HG03521 (cell line): Measurements from ENCODE around the gene DIS3L2.
"Not testable (repeated sequence)": the region's sequence is repeated elsewhere in the genome, so short reads cannot be mapped to it uniquely, and the experiment has no call there.

Experiments
- ATAC-seq: cut with Tn5 transposase; IDR thresholded peaks from one replicate; pipeline ENCODE4 v1.9.1; 2021; ENCODE audit warnings: mild to moderate bottlenecking, moderate library complexity; ENCODE audit not compliant: unreplicated experiment

The DIS3L2 gene

DNA sequence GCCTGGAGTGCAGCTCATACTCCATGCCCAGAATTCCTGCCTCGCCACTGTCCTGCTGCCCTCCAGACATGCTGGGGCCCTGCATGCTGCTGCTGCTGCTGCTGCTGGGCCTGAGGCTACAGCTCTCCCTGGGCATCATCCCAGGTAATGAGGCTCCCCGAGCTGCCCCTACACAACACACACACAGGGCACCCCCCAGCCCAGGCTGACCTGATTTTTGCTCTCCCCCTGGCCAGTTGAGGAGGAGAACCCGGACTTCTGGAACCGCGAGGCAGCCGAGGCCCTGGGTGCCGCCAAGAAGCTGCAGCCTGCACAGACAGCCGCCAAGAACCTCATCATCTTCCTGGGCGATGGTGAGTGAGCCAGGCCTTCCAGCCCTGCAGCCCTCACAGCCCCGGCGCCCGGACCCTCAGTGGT is 417.2 kb downstream of the DIS3L2 start, which contains the start of gene ALPP:
Gene ALPP (plus strand): TSS at position 17 of the 417 bp plus-strand sequence. CDS start 52 bp downstream, at position 69.
- ATAC-seq = not testable (repeated sequence)

GRCh38 chr2:232379610-232380590 is 418.4 kb downstream of the DIS3L2 start:
- not testable (repeated sequence) for ATAC-seq

- not testable (repeated sequence) for ATAC-seq
Observed at GRCh38 chr2:232381204-232382031, 419.9 kb downstream of the DIS3L2 start.

DNA sequence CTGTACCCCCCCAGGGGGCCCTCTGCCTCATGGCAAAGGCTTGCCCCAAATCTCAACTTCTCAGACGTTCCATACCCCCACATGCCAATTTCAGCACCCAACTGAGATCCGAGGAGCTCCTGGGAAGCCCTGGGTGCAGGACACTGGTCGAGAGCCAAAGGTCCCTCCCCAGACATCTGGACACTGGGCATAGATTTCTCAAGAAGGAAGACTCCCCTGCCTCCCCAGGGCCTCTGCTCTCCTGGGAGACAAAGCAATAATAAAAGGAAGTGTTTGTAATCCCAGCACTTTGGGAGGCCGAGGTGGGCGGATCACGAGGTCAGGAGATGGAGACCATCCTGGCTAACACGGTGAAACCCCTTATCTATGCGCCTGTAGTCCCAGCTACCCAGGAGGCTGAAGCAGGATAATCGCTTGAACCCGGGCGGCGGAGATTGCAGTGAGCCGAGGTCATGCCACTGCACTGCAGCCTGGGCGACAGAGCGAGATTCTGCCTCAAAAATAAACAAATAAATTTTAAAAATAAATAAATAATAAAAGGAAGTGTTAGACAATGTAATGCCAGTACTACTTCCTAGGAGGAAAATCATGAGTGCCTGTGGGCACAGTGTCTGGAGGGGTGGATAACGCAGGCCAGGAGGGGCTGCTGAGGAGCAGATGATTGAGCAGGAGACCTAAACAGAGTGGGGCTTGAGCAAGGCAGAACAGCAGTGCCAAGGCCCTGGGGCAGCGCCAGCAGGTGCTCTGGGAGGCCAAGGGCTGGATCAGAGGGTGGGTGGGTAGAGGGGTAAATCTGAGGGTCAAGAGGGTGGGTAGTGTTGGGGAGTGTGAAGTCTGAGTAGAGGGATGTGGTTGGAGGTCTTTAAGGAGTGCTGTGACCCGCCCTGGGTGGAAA is 421.1 kb downstream of the DIS3L2 start:
- no peak for ATAC-seq

DNA sequence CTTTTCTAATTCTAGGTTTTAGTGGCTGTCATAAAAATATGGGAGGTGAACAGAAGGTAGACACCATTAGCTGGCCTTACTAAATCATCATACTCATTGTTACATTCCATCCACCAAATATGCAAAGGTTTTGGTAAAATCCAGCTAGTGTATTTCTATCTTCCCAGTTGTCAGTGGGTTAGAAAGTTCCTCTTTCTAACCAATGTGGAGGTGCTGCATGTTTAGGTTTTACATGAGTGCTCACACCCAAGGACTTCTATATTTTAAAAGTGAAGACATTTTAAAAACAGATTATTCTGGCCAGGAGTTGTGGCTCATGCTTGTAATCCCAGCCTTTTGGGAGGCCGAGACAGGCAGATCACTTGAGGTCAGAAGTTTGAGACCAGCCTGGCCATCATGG is 423.0 kb downstream of the DIS3L2 start:
- ATAC-seq = no peak

DNA sequence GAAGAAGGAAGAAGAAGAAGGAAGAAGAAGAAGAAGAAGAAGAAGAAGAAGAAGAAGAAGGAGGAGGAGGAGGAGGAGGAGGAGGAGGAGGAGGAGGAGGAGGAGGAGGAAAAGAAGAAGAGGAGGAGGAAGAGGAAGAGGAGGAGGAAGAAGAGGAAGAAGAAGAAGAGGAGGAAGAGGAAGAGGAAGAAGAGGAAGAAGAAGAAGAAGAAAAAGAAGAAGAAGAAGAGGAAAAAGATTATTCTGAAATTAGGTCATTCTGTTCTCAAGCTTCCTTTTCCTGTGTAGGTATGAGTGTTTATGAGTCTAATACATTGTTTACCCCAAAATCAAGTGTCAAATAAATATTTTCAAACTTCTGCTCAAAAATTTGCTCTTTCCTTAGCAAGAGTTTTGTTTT is 423.5 kb downstream of the DIS3L2 start:
- not testable (repeated sequence) for ATAC-seq

- no peak for ATAC-seq
Observed at GRCh38 chr2:232385660-232386489, 424.4 kb downstream of the DIS3L2 start.

- ATAC-seq = no peak
Observed at GRCh38 chr2:232386490-232386739, 424.9 kb downstream of the DIS3L2 start.
